Measurements from ENCODE around the gene ZNF358. TPM values are rescaled to one million over a fixed set of nuclear protein-coding genes. Genes with fewer than 3 reads are reported as not detected.

The ZNF358 gene
- total RNA-seq, 4 donors from 2014 or later: 69.8 to 139 (median 116) TPM

DNA sequence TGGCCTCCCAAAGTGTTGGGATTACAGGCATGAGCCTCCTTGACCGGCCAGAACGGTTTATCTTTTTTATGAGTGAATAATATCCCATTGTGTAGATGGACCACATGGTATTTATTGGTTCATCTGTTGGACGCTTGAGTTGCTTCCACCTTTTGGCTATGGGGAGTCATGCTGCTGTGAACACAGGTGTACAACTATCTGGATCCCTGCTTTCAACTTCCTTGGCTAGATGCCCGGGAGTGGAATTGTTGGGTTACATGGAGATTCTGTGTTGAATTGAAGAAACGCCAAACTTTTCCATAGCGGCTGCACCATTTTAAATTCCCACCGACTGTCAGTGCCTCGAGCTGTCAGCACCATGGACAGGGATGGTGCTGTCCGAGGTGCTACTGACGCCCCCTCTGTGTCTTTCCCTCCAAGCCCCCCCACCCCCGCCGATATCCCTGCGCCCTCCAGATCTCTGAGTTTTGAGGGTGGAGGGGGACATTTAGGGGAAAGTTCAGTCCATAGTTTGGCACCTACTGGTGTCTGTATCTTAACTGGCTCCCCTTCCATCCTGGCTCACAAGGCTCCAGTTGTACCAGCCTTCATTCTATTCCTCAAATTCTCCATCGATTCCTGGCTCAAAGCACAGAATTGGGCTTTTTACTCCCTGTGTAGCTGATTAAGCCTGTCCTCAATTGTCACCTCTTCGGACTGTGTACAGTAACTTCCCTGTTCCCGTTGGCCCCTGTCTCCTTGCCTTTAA lies 46.9 kb downstream of the ZNF358 start:
- no peaks in the 10 kb centered on the region for H3K27me3 ChIP-seq
- H3K4me1 ChIP-seq: no peaks in the 10 kb centered on the region
- no peak overlapping the region for H3K27ac ChIP-seq
- in situ Hi-C loops (cut with MboI; ENCODE audit: low sequenced_read_pairs in 4 of 4) (loop anchor here in 3 of 4 donors (10.0 kb wide), 3 partner anchors 112 to 242 kb away; partner anchors contain the start of gene MCEMP1 (in 1 of the 3)), intact Hi-C loops (cut with DNase I; ENCODE audit: low total_unique reads) (no loop called here)
- TF ChIP-seq POLR2A (IDR thresholded peaks at IDR 0.05): no peak
- TF ChIP-seq, protein P1, sequence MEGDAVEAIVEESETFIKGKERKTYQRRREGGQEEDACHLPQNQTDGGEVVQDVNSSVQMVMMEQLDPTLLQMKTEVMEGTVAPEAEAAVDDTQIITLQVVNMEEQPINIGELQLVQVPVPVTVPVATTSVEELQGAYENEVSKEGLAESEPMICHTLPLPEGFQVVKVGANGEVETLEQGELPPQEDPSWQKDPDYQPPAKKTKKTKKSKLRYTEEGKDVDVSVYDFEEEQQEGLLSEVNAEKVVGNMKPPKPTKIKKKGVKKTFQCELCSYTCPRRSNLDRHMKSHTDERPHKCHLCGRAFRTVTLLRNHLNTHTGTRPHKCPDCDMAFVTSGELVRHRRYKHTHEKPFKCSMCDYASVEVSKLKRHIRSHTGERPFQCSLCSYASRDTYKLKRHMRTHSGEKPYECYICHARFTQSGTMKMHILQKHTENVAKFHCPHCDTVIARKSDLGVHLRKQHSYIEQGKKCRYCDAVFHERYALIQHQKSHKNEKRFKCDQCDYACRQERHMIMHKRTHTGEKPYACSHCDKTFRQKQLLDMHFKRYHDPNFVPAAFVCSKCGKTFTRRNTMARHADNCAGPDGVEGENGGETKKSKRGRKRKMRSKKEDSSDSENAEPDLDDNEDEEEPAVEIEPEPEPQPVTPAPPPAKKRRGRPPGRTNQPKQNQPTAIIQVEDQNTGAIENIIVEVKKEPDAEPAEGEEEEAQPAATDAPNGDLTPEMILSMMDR (IDR thresholded peaks at IDR 0.05 in 4 of 5, conservative IDR thresholded peaks at IDR 0.05 in 1 of 5): no peak
- no peak for ATAC-seq
- H3K36me3 ChIP-seq: peaks cover 0 to 25% of the 10 kb centered on the region in 2 donors
- no peak overlapping the region for H3K4me3 ChIP-seq
- no peaks in the 10 kb centered on the region for H3K9me3 ChIP-seq
- no peak for DNase-seq

DNA sequence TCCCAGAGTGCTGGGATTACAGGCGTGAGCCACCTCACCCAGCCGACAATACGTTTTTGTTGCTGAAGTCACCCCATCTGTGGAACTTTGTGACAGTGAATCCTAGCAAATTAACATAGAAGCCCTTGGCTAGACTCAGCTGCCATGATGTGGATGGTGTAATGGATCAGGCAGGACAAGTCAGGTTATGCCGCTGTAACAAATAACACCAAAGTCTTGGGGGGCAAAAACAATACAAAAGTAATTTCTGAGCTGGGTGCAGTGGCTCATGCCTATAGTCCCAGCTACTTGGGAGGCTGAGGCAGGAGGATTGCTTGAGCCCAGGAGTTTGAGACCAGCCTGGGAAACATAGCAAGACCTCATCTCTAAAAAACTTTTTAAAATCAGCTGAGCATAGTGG lies 49.0 kb downstream of the ZNF358 start:
- Histone ChIP-seq H3K9me3 (no peaks in the 10 kb centered on the region), H3K27ac (no peak overlapping the region), H3K36me3 (peaks cover 0 to 8% of the 10 kb centered on the region in 2 donors), H3K4me1 (no peaks in the 10 kb centered on the region), H3K4me3 (no peak overlapping the region), H3K27me3 (no peaks in the 10 kb centered on the region)
- in situ Hi-C loops (cut with MboI; ENCODE audit: low sequenced_read_pairs in 4 of 4): loop anchor here in 3 of 4 donors (5.0 to 10.0 kb wide), 4 partner anchors 110 to 240 kb away; partner anchors contain the start of gene MCEMP1 (in 1 of the 3)
- DNase-seq (no peak), ATAC-seq (no peak)
- TF ChIP-seq, protein P1 (IDR thresholded peaks at IDR 0.05 in 4 of 5, conservative IDR thresholded peaks at IDR 0.05 in 1 of 5): no peak
- no peak for TF ChIP-seq POLR2A (IDR thresholded peaks at IDR 0.05)
- intact Hi-C loops (cut with DNase I; ENCODE audit: low total_unique reads): no loop called here

DNA sequence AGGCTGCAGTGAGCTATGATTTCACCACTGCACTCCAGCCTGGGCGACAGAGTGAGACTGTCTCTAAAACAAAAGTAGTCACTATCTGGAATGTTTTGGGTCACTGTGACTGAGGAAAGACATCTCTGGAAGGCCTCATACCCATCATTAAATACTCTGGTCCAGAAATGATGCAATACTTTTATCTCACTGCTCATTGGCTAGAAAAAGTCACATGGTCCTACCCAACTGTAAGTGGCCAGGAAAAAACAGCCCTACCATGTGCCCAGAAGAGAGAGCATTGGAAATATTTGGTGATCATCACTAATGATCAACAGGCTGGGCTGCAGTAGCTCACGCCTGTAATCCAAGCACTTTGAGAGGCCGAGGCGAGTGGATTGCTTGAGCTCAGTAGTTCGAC lies 49.4 kb downstream of the ZNF358 start:
- Histone ChIP-seq H3K27ac (no peak overlapping the region), H3K9me3 (no peaks in the 10 kb centered on the region), H3K4me1 (no peaks in the 10 kb centered on the region), H3K27me3 (no peaks in the 10 kb centered on the region), H3K36me3 (peaks cover 0 to 3% of the 10 kb centered on the region in 2 donors), H3K4me3 (no peak overlapping the region)
- ATAC-seq: no peak
- no peak for TF ChIP-seq POLR2A (IDR thresholded peaks at IDR 0.05)
- TF ChIP-seq, protein P1 (IDR thresholded peaks at IDR 0.05 in 4 of 5, conservative IDR thresholded peaks at IDR 0.05 in 1 of 5): no peak
- in situ Hi-C loops (cut with MboI; ENCODE audit: low sequenced_read_pairs in 4 of 4) (loop anchor here in 3 of 4 donors (5.0 to 10.0 kb wide), 4 partner anchors 109 to 239 kb away; partner anchors contain the start of gene MCEMP1 (in 1 of the 3)), intact Hi-C loops (cut with DNase I; ENCODE audit: low total_unique reads) (no loop called here)
- DNase-seq: no peak

Other genes with a start within 250 kb of the ZNF358 start
- gene INSR, start 221.7 kb upstream of the ZNF358 start, total RNA-seq: 100 to 1,000 TPM in 1 of 4 donors, 10 to 100 TPM in 3; 54.0 to 226 (median 71.1) TPM
- gene ARHGEF18, start 167.2 kb upstream of the ZNF358 start, total RNA-seq: 10 to 100 TPM in 2 of 4 donors, 1 to 10 TPM in 2; 7.9 to 11.3 (median 10.2) TPM
- 1 to 10 TPM in 2 of 4 donors, under 1 TPM in 1, not detected in 1; 0.51 to 1.4 (median 1.1) TPM for gene PEX11G, start 27.1 kb upstream of the ZNF358 start, total RNA-seq
- gene MCOLN1, start 6.5 kb downstream of the ZNF358 start, total RNA-seq: 10 to 100 TPM in 3 of 4 donors, 1 to 10 TPM in 1; 9.2 to 13.6 (median 11.5) TPM
- gene PNPLA6, start 19.6 kb downstream of the ZNF358 start, total RNA-seq: 100 to 1,000 TPM in 1 of 4 donors, 10 to 100 TPM in 3; 61.4 to 101 (median 75.1) TPM
- gene CAMSAP3, start 79.8 kb downstream of the ZNF358 start, total RNA-seq: under 1 TPM in 2 of 4 donors, not detected in 2; 0.15 to 0.16 TPM
- gene XAB2, start 113.4 kb downstream of the ZNF358 start, total RNA-seq: 10 to 100 TPM; 29.6 to 51.2 (median 31.1) TPM
- 10 to 100 TPM in 3 of 4 donors, 1 to 10 TPM in 1; 9.5 to 15.1 (median 12.9) TPM for gene PET100, start 113.7 kb downstream of the ZNF358 start, total RNA-seq
- gene PCP2, start 117.6 kb downstream of the ZNF358 start, total RNA-seq: not detected
- gene STXBP2, start 121.0 kb downstream of the ZNF358 start, total RNA-seq: 1 to 10 TPM in 3 of 4 donors, under 1 TPM in 1; 0.87 to 3.7 (median 2.8) TPM
- gene RETN, start 152.9 kb downstream of the ZNF358 start, total RNA-seq: 1 to 10 TPM in 1 of 4 donors, not detected in 3; 1.2 TPM
- 1 to 10 TPM in 1 of 4 donors, under 1 TPM in 1, not detected in 2; 0.16 to 1.2 TPM for gene MCEMP1, start 161.0 kb downstream of the ZNF358 start, total RNA-seq
- gene TRAPPC5, start 164.7 kb downstream of the ZNF358 start, total RNA-seq: 100 to 1,000 TPM; 109 to 146 (median 126) TPM
- gene FCER2, start 186.0 kb downstream of the ZNF358 start, total RNA-seq: not detected
- gene CLEC4G, start 216.0 kb downstream of the ZNF358 start, total RNA-seq: under 1 TPM in 1 of 4 donors, not detected in 3; 0.86 TPM
- gene CD209, start 231.4 kb downstream of the ZNF358 start, total RNA-seq: 1 to 10 TPM in 3 of 4 donors, under 1 TPM in 1; 0.56 to 1.3 (median 1.0) TPM
- not detected for gene CLEC4M, start 247.1 kb downstream of the ZNF358 start, total RNA-seq